ENCODE measurements around the gene DOCK2.
A peak's percentile ranks its signal among the peaks of the same experiment; 100 is the strongest.

The DOCK2 gene

GRCh38 chr5:170108266-170108785 is 471.3 kb downstream of the DOCK2 start:
- DNase-seq: no peak

GRCh38 chr5:170109059-170110031 is 472.3 kb downstream of the DOCK2 start:
- DNase-seq: no peak

GRCh38 chr5:170110403-170111087 is 473.5 kb downstream of the DOCK2 start:
- no peak for DNase-seq

GRCh38 chr5:170111088-170111785 is 474.2 kb downstream of the DOCK2 start:
- DNase-seq: no peak

- no peak for DNase-seq
Measured at GRCh38 chr5:170112876-170113521, 475.9 kb downstream of the DOCK2 start.

- DNase-seq: no peak
Measured at GRCh38 chr5:170113522-170113900, 476.4 kb downstream of the DOCK2 start.

GRCh38 chr5:170114271-170114670 is 477.2 kb downstream of the DOCK2 start:
- no peak for DNase-seq

- DNase-seq: no peak
Measured at GRCh38 chr5:170115925-170116324, 478.9 kb downstream of the DOCK2 start.

GRCh38 chr5:170117736-170118135 is 480.7 kb downstream of the DOCK2 start:
- no peak for DNase-seq

- peak; percentile 4 for DNase-seq
Measured at GRCh38 chr5:170120576-170120975, 483.5 kb downstream of the DOCK2 start.

GRCh38 chr5:170121321-170121720 is 484.2 kb downstream of the DOCK2 start:
- DNase-seq: no peak

- no peak for DNase-seq
Measured at GRCh38 chr5:170126061-170126460, 489.0 kb downstream of the DOCK2 start.

- DNase-seq: no peak
Measured at GRCh38 chr5:170126626-170127025, 489.6 kb downstream of the DOCK2 start.

- DNase-seq: no peak
Measured at GRCh38 chr5:170131235-170131634, 494.2 kb downstream of the DOCK2 start.

GRCh38 chr5:170132269-170132975 is 495.3 kb downstream of the DOCK2 start:
- no peak for DNase-seq
